Measurements from ENCODE around the gene BBS2. TPM values are rescaled to one million over a fixed set of nuclear protein-coding genes. Genes with fewer than 3 reads are reported as not detected.
A peak's percentile ranks its signal among the peaks of the same experiment; 100 is the strongest.

BBS2 gene
- total RNA-seq, 1 experiment from 2014 or later, result 56.3 TPM

- Histone ChIP-seq H3K27me3 (ENCODE audit: insufficient read depth, low read depth) (no peaks in the 10 kb centered on the region), H4K20me1 (ENCODE audit: insufficient read depth) (peaks cover 28% of the 10 kb centered on the region; the same call in 1 of the 2 replicates), H3K4me1 (replicated peaks; ENCODE audit: insufficient read depth) (peaks cover 31% of the 10 kb centered on the region), H3K36me3 (ENCODE audit: low read depth) (peaks cover 46% of the 10 kb centered on the region), H2AFZ (peak overlapping the region; percentile 97), H3K9me2 (ENCODE audit: insufficient read depth) (no peaks in the 10 kb centered on the region), H3F3A (ENCODE audit: insufficient read depth, low read depth) (peaks cover 6% of the 10 kb centered on the region; the same call in 1 of the 2 replicates), H3K4me2 (peak overlapping the region; percentile 93), H3K4me3 (peak overlapping the region; percentile 91), H3K9me3 (ENCODE audit: insufficient read depth, low read depth) (no peaks in the 10 kb centered on the region), H3K79me2 (ENCODE audit: low read depth) (peaks cover 84% of the 10 kb centered on the region), H3K27ac (peak overlapping the region; percentile 36; the same call in 1 of the 2 replicates)
- TF ChIP-seq, protein P1, sequence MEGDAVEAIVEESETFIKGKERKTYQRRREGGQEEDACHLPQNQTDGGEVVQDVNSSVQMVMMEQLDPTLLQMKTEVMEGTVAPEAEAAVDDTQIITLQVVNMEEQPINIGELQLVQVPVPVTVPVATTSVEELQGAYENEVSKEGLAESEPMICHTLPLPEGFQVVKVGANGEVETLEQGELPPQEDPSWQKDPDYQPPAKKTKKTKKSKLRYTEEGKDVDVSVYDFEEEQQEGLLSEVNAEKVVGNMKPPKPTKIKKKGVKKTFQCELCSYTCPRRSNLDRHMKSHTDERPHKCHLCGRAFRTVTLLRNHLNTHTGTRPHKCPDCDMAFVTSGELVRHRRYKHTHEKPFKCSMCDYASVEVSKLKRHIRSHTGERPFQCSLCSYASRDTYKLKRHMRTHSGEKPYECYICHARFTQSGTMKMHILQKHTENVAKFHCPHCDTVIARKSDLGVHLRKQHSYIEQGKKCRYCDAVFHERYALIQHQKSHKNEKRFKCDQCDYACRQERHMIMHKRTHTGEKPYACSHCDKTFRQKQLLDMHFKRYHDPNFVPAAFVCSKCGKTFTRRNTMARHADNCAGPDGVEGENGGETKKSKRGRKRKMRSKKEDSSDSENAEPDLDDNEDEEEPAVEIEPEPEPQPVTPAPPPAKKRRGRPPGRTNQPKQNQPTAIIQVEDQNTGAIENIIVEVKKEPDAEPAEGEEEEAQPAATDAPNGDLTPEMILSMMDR (conservative IDR thresholded peaks at IDR 0.05), result no peak
- TF ChIP-seq EZH2 (IDR thresholded peaks at IDR 0.05; ENCODE audit: low read depth), result no peak
- no peak for DNase-seq
- CTCF ChIA-PET, result no interaction called here
- intact Hi-C loops (cut with micrococcal nuclease; ENCODE audit: unreplicated experiment), result loop anchor here (2.0 to 5.0 kb wide), 2 partner anchors 26 to 118 kb away; partner anchors contain the start of gene AMFR
- TSS peak; percentile 49 for BruUV-seq (replicated peaks)
- POLR2A ChIA-PET (ENCODE audit: unreplicated experiment), result interaction anchor here (0.5 to 1.1 kb wide), 6 partner anchors 23 to 725 kb away, joined by 3 to 8 read pairs (median 3); no protein-coding TSS in a partner anchor
Observed at GRCh38 chr16:56450275-56450985, 69.4 kb downstream of the BBS2 start.

DNA sequence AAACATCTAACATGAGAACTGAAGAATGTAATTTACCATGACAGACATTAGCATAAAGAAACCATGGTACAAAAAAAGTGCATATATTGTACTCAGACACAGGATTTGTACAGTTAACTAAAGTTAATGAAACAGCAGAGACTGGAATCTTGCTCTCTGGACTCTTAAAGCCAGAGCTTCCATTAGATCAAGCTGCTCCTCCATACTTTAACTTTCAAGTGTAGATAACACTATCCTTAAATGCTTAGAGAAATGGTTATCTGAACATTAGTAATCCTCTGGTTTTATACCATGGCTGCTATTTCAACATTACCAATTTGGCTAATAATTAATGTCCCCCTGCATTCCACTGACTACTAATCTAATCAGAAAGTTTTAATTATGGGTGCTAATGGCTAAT, 71.8 kb downstream of the BBS2 start:
- peaks cover 89% of the 10 kb centered on the region for H3K79me2 ChIP-seq (ENCODE audit: low read depth)
- H3F3A ChIP-seq (ENCODE audit: insufficient read depth, low read depth), result peaks cover 11% of the 10 kb centered on the region; the same call in 1 of the 2 replicates
- POLR2A ChIA-PET (ENCODE audit: unreplicated experiment), result no interaction called here
- DNase-seq, result no peak
- H3K4me1 ChIP-seq (replicated peaks; ENCODE audit: insufficient read depth), result peaks cover 37% of the 10 kb centered on the region
- peaks cover 31% of the 10 kb centered on the region for H3K36me3 ChIP-seq (ENCODE audit: low read depth)
- BruUV-seq (replicated peaks), result no TSS peak
- H3K9me2 ChIP-seq (ENCODE audit: insufficient read depth), result no peaks in the 10 kb centered on the region
- no peaks in the 10 kb centered on the region for H3K9me3 ChIP-seq (ENCODE audit: insufficient read depth, low read depth)
- peaks cover 28% of the 10 kb centered on the region; the same call in 1 of the 2 replicates for H4K20me1 ChIP-seq (ENCODE audit: insufficient read depth)
- H3K4me3 ChIP-seq, result no peak overlapping the region
- no peak overlapping the region for H2AFZ ChIP-seq
- CTCF ChIA-PET, result interaction anchor here (0.5 kb wide), 1 partner anchor 41 kb away, joined by 4 read pairs; no protein-coding TSS in a partner anchor
- TF ChIP-seq, protein P1 (conservative IDR thresholded peaks at IDR 0.05), result no peak
- TF ChIP-seq EZH2 (IDR thresholded peaks at IDR 0.05; ENCODE audit: low read depth), result no peak
- H3K4me2 ChIP-seq, result peak overlapping the region; percentile 93; the same call in 1 of the 2 replicates
- intact Hi-C loops (cut with micrococcal nuclease; ENCODE audit: unreplicated experiment), result no loop called here
- H3K27me3 ChIP-seq (ENCODE audit: insufficient read depth, low read depth), result no peaks in the 10 kb centered on the region
- no peak overlapping the region for H3K27ac ChIP-seq

- TF ChIP-seq, protein P1 (conservative IDR thresholded peaks at IDR 0.05), result no peak
- TF ChIP-seq EZH2 (IDR thresholded peaks at IDR 0.05; ENCODE audit: low read depth), result no peak
- H3K27ac ChIP-seq, result no peak overlapping the region
- no peaks in the 10 kb centered on the region for H3K27me3 ChIP-seq (ENCODE audit: insufficient read depth, low read depth)
- no peak overlapping the region for H2AFZ ChIP-seq
- H3K9me3 ChIP-seq (ENCODE audit: insufficient read depth, low read depth), result no peaks in the 10 kb centered on the region
- ChIA-PET POLR2A (ENCODE audit: unreplicated experiment) (no interaction called here), CTCF (no interaction called here)
- peaks cover 11% of the 10 kb centered on the region; the same call in 1 of the 2 replicates for H3F3A ChIP-seq (ENCODE audit: insufficient read depth, low read depth)
- no peak overlapping the region for H3K4me3 ChIP-seq
- no peak overlapping the region for H3K4me2 ChIP-seq
- peaks cover 29% of the 10 kb centered on the region for H3K4me1 ChIP-seq (replicated peaks; ENCODE audit: insufficient read depth)
- no peaks in the 10 kb centered on the region for H3K9me2 ChIP-seq (ENCODE audit: insufficient read depth)
- peaks cover 28% of the 10 kb centered on the region; the same call in 1 of the 2 replicates for H4K20me1 ChIP-seq (ENCODE audit: insufficient read depth)
- no peak for DNase-seq
- BruUV-seq (replicated peaks), result no TSS peak
- intact Hi-C loops (cut with micrococcal nuclease; ENCODE audit: unreplicated experiment), result no loop called here
- peaks cover 87% of the 10 kb centered on the region for H3K79me2 ChIP-seq (ENCODE audit: low read depth)
- peaks cover 30% of the 10 kb centered on the region for H3K36me3 ChIP-seq (ENCODE audit: low read depth)
Observed at GRCh38 chr16:56447286-56447685, 72.5 kb downstream of the BBS2 start.
